ENCODE data around the gene SAMD11. TPM values are rescaled to one million over a fixed set of nuclear protein-coding genes. Genes with fewer than 3 reads are reported as not detected.

SAMD11 gene
- total RNA-seq, 1 donor, result 1.6 TPM

DNA sequence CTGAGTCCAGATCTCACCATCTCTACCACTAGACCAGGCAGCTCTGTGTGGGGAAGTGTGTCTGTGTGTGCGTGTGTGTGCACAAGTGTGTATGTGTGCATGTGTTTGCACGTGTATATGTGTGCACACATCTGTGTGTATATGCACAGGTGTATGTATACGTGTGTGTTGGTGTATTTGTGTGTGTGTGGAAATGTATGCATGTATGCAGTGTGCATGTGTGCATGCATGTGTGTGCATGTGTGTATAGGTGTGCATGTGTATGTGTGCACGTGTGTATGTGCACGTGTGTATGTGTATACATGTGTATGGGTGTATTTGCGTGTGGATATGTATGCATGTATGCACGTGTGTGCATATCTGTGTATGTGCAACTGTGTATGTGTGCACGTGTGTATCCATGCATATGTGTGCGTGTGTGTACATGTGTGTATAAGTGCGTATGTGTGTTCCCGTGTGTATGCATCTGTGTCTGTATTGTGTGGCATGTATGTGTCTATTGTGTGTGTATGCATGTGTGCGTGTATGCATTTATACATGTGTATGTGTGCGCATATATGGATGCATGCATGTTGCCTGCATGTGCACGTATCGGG is 45.6 kb downstream of the SAMD11 start:
- DNase-seq (ENCODE audit: low read depth), result no peak
- H3K4me3 ChIP-seq (ENCODE audit: low read depth, low read length), result no peak overlapping the region
- TF ChIP-seq, protein P1, sequence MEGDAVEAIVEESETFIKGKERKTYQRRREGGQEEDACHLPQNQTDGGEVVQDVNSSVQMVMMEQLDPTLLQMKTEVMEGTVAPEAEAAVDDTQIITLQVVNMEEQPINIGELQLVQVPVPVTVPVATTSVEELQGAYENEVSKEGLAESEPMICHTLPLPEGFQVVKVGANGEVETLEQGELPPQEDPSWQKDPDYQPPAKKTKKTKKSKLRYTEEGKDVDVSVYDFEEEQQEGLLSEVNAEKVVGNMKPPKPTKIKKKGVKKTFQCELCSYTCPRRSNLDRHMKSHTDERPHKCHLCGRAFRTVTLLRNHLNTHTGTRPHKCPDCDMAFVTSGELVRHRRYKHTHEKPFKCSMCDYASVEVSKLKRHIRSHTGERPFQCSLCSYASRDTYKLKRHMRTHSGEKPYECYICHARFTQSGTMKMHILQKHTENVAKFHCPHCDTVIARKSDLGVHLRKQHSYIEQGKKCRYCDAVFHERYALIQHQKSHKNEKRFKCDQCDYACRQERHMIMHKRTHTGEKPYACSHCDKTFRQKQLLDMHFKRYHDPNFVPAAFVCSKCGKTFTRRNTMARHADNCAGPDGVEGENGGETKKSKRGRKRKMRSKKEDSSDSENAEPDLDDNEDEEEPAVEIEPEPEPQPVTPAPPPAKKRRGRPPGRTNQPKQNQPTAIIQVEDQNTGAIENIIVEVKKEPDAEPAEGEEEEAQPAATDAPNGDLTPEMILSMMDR (IDR thresholded peaks at IDR 0.05; ENCODE audit: insufficient read depth, low read length), result no peak

- DNase-seq (ENCODE audit: low read depth), result no peak
- TF ChIP-seq, protein P1 (IDR thresholded peaks at IDR 0.05; ENCODE audit: insufficient read depth, low read length), result no peak
- no peak overlapping the region for H3K4me3 ChIP-seq (ENCODE audit: low read depth, low read length)
These were observed 46.7 kb downstream of the SAMD11 start for GRCh38 chr1:970242-970972.

DNA sequence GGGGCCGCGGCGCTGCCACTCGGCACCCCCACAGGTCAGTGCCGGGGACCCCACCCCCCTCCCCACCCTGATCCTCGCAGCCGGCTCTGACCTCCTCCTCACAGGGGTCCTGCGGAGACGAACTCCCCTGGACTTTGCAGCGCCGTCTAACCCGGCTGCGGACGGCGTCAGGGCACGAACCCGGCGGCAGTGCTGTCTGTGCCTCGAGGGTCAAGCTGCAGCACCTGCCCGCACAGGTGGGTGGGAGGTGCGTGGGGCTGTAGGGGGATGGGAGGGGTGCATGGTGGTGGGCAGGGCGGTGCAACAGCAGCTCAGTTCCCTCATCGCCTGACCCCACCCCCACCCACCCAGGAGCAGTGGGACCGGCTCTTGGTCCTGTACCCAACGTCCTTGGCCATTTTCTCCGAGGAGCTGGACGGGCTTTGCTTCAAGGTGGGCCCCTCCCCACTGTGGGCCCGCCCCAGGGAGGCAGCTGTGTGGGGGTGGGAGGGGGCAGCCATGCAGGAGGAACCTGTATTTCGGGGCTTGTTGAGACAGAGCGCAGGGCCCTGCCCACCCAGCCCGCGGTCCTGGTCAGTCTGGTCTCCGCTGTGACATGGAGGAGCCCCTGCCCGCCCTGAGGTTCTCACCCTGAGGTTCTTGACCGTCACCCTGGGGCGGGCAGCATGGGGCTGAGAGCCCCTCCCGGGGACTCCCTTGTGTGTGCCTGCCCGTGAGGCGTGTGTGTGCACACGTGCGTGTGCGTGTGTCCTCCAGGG is 47.4 kb downstream of the SAMD11 start:
- no peak for DNase-seq (ENCODE audit: low read depth)
- TF ChIP-seq, protein P1 (IDR thresholded peaks at IDR 0.05; ENCODE audit: insufficient read depth, low read length), result no peak
- no peak overlapping the region for H3K4me3 ChIP-seq (ENCODE audit: low read depth, low read length)

DNA sequence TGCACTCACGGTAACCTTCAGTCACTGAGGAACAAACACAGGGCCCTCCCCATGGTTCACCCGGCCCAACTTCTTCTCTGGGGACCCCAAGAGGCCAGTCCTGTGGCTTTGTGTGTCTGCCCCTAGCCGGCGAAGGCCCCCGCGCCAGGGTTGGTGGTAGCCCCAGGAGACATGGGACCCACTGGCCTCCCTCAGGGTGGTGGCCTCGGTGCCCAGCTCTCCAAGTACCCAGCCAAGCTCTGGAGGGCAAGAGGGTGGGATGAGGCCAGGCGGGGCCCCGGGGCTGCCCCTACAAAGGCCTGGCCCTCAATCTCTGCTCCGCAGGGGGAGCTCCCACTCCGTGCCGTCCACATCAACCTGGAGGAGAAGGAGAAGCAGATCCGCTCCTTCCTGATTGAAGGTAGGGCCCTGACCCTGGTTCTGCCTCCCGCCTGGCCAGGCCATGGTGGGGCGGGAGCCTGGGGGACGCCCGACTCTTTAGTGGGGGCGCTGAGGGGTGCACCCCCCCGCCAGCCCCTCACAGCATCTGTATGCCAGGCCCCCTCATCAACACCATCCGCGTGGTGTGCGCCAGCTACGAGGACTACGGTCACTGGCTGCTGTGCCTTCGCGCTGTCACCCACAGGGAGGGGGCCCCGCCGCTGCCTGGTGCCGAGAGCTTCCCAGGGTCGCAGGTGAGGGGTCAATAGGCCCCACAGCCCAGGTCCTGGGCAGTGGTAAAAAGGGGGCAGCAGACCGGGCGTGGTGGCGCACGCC is 48.2 kb downstream of the SAMD11 start:
- H3K4me3 ChIP-seq (ENCODE audit: low read depth, low read length), result no peak overlapping the region
- TF ChIP-seq, protein P1 (IDR thresholded peaks at IDR 0.05; ENCODE audit: insufficient read depth, low read length), result no peak
- no peak for DNase-seq (ENCODE audit: low read depth)

- TF ChIP-seq, protein P1 (IDR thresholded peaks at IDR 0.05; ENCODE audit: insufficient read depth, low read length), result no peak
- H3K4me3 ChIP-seq (ENCODE audit: low read depth, low read length), result no peak overlapping the region
- no peak for DNase-seq (ENCODE audit: low read depth)
These were observed 49.2 kb downstream of the SAMD11 start for GRCh38 chr1:972726-973458.
